ENCODE measurements around the gene PVALEF. TPM values are rescaled to one million over a fixed set of nuclear protein-coding genes. Genes with fewer than 3 reads are reported as not detected.

Gene PVALEF
- total RNA-seq, 1 donor from 2014 or later: not detected

DNA sequence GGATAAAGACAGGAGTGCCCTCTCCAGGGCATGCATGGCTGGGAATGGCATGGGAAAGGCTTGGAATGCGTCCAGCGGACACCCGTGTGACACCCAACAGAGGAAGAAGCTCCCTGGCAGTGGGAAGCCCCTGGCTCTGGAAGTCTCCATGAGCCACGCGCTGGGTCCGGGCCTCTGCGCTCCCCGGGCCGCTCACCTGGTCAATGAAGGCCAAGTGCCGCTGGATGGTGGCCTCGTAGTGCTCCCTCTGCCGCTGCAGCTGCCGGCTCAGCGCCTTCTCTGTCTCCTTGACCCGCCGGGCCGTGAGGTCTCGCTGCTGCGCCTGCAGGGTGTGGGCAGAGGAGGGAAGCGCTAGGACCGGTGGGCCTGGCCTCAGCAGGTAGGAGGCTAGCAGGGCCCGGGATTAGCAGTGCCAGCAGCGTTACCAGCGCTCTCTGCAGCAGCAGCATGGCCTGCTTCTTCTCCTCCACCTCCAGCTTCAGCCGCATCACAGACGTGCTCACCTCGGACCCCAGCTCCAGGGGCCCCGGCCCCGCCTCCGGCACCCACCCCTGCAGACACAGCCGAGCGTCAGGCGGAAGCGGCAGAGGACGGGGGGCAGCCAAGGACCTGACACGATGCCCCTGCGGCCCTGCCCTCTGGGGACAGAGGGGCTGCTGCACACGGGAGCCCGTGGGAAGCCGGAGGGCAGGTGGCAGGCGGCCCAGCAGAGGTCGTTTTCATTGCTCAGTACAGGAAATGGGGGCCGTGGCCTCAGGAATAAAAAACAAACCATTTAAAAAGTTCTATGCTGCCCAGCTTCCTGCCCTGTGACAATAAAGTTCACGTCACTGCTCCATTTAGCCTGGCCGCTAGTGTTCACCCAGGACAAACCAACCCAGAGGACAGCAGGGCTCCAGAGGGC, 31.4 kb downstream of the PVALEF start:
- Mint-ChIP-seq H3K36me3 (ENCODE audit: low read depth) (peaks cover 2% of the 10 kb centered on the region), H3K4me3 (ENCODE audit: unreplicated experiment) (no peak overlapping the region), H3K9me3 (ENCODE audit: low read depth) (no peaks in the 10 kb centered on the region), H3K27me3 (ENCODE audit: low read depth) (no peaks in the 10 kb centered on the region), H3K4me1 (ENCODE audit: low read depth) (no peaks in the 10 kb centered on the region), H3K27ac (ENCODE audit: unreplicated experiment) (no peak overlapping the region)
- TF ChIP-seq, protein P1, sequence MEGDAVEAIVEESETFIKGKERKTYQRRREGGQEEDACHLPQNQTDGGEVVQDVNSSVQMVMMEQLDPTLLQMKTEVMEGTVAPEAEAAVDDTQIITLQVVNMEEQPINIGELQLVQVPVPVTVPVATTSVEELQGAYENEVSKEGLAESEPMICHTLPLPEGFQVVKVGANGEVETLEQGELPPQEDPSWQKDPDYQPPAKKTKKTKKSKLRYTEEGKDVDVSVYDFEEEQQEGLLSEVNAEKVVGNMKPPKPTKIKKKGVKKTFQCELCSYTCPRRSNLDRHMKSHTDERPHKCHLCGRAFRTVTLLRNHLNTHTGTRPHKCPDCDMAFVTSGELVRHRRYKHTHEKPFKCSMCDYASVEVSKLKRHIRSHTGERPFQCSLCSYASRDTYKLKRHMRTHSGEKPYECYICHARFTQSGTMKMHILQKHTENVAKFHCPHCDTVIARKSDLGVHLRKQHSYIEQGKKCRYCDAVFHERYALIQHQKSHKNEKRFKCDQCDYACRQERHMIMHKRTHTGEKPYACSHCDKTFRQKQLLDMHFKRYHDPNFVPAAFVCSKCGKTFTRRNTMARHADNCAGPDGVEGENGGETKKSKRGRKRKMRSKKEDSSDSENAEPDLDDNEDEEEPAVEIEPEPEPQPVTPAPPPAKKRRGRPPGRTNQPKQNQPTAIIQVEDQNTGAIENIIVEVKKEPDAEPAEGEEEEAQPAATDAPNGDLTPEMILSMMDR (IDR thresholded peaks at IDR 0.05): no peak
- DNase-seq (ENCODE audit: low spot score): peak; percentile 86

DNA sequence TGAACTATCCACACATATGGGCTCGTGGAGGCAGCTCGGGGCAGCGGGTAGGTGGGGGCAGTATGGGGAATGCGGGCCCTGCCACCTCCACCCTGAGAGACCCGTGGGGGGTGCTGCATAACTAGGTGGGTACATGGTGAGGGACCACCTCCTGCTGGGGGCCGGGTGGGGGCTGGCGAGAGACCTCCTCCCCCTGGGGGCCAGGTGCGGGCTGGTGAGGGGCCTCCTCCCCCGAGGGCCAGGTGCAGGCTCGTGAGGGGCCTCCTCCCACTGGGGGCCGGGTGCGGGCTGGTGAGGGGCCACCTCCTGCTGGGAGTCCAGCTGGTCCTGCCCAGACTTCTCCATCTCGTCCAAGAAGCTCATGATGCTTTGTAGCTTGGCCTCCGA, 32.1 kb downstream of the PVALEF start:
- Mint-ChIP-seq H3K27ac (ENCODE audit: unreplicated experiment) (no peak overlapping the region), H3K27me3 (ENCODE audit: low read depth) (no peaks in the 10 kb centered on the region), H3K4me3 (ENCODE audit: unreplicated experiment) (no peak overlapping the region), H3K36me3 (ENCODE audit: low read depth) (peaks cover 2% of the 10 kb centered on the region), H3K9me3 (ENCODE audit: low read depth) (no peaks in the 10 kb centered on the region), H3K4me1 (ENCODE audit: low read depth) (no peaks in the 10 kb centered on the region)
- peak; percentile 88 for DNase-seq (ENCODE audit: low spot score)
- TF ChIP-seq, protein P1 (IDR thresholded peaks at IDR 0.05): no peak

DNA sequence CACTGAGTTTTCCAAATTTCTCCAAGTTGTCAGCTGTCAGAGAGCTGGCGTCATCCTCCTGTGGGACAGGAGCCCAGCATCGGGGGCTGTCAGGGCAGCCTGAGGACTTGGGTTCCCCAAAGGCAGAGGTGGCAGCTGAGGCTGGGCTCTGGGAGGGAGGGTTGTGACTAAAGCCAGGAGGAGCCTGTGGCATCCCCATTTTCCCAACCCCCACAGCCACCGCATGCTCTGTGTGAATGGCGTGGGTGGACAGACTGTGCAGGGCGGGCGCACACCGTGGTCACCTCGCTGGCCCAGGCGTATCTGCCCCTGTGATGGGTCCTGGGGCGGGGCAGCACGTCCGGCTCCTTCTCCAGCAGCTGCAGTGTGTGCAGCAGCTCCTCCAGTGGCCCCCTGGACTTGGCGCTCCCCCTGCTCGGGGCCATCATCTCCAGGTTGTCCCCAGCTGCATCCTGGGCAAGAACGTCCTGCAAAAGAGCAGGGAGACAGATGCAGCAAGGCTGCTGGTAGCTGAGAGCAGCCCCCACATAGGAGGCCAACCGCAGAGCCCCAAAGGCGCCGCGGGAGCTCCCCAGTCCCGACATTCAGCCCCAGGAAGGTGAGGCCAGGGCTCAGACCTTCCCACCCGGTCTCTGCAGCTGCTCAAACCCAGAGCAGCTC, 32.7 kb downstream of the PVALEF start:
- Mint-ChIP-seq H3K27me3 (ENCODE audit: low read depth) (no peaks in the 10 kb centered on the region), H3K4me3 (ENCODE audit: unreplicated experiment) (no peak overlapping the region), H3K36me3 (ENCODE audit: low read depth) (peaks cover 2% of the 10 kb centered on the region), H3K27ac (ENCODE audit: unreplicated experiment) (no peak overlapping the region), H3K9me3 (ENCODE audit: low read depth) (no peaks in the 10 kb centered on the region), H3K4me1 (ENCODE audit: low read depth) (no peaks in the 10 kb centered on the region)
- TF ChIP-seq, protein P1 (IDR thresholded peaks at IDR 0.05): no peak
- no peak for DNase-seq (ENCODE audit: low spot score)

DNA sequence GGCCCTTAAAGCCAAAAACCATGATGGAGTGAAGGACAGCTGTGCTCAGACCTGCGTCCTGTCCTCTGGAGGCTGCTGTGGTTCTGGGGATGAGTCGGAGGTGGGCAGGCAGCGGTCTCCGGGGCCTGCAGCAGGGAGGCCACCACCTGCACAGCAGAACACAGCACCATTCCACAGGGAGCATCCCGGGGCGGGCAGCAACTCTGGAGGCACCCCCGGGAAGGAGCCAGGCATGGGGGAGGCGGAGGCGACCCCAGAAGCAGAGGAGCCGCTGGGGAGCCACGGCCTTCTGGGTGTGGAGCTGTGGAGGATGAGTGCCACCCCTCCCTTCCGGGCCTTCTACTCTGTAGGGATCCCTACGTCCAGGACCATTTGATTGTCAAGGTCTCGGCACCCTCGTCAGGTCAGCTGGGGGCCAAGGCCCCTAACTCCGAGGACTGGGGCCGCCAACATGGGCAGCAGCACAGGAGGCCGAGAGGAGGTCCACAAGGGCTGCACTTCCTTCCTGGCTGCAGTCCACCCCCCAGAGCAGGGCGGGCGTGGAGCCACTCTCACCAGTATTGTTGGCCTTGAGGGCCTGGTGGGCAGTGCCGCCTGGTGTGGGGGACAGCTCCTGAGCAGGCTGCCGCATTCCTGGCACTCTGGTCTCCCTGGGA, 33.6 kb downstream of the PVALEF start:
- H3K27ac Mint-ChIP-seq (ENCODE audit: unreplicated experiment): no peak overlapping the region

DNA sequence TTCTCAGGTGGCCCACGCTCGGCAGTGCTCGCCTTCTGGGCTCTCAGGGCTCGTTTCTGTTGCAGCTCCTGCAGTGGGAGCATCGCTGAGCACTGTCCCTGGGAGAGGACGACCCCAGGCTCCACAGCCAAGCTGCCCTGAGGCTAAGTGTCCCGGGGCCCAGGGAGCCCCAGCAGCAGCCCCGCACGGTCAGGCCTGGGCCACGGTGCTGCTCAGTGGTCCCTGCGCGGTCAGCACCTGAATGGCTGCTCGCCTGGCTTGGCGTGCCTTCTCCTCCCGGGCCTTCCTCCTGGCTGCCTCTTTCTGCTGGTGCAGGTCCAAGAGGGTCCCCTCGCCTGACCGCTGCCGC, 34.1 kb downstream of the PVALEF start:
- H3K9me3 Mint-ChIP-seq (ENCODE audit: low read depth): no peaks in the 10 kb centered on the region
- no peak for DNase-seq (ENCODE audit: low spot score)
- H3K4me3 Mint-ChIP-seq (ENCODE audit: unreplicated experiment): no peak overlapping the region
- no peaks in the 10 kb centered on the region for H3K27me3 Mint-ChIP-seq (ENCODE audit: low read depth)
- peaks cover 2% of the 10 kb centered on the region for H3K36me3 Mint-ChIP-seq (ENCODE audit: low read depth)
- TF ChIP-seq, protein P1 (IDR thresholded peaks at IDR 0.05): no peak
- H3K4me1 Mint-ChIP-seq (ENCODE audit: low read depth): no peaks in the 10 kb centered on the region
- H3K27ac Mint-ChIP-seq (ENCODE audit: unreplicated experiment): no peak overlapping the region

More for the DNA sequence above, 33.6 kb downstream of the PVALEF start:
- TF ChIP-seq, protein P1 (IDR thresholded peaks at IDR 0.05): no peak
- peaks cover 2% of the 10 kb centered on the region for H3K36me3 Mint-ChIP-seq (ENCODE audit: low read depth)
- H3K9me3 Mint-ChIP-seq (ENCODE audit: low read depth): no peaks in the 10 kb centered on the region
- no peak overlapping the region for H3K4me3 Mint-ChIP-seq (ENCODE audit: unreplicated experiment)
- H3K4me1 Mint-ChIP-seq (ENCODE audit: low read depth): no peaks in the 10 kb centered on the region
- no peaks in the 10 kb centered on the region for H3K27me3 Mint-ChIP-seq (ENCODE audit: low read depth)
- DNase-seq (ENCODE audit: low spot score): no peak

All from chondrocyte (in vitro differentiated cells).